Inferior parietal cortex (tissue), 1 donor: Measurements from ENCODE around the gene ATP1A3.
"Not testable (repeated sequence)": the region's sequence is repeated elsewhere in the genome, so short reads cannot be mapped to it uniquely, and the experiment has no call there.

Experiments
- DNase-seq: peaks from one replicate; pipeline ENCODE4 v3.0.0-alpha.2; 2016; ENCODE audit errors: extremely low spot score

ATP1A3 gene

GRCh38 chr19:42010245-42011126 lies 16.5 kb upstream of the ATP1A3 start:
- DNase-seq, result no peak

- DNase-seq, result no peak
These were observed 12.5 kb upstream of the ATP1A3 start for GRCh38 chr19:42006569-42006968.

DNA sequence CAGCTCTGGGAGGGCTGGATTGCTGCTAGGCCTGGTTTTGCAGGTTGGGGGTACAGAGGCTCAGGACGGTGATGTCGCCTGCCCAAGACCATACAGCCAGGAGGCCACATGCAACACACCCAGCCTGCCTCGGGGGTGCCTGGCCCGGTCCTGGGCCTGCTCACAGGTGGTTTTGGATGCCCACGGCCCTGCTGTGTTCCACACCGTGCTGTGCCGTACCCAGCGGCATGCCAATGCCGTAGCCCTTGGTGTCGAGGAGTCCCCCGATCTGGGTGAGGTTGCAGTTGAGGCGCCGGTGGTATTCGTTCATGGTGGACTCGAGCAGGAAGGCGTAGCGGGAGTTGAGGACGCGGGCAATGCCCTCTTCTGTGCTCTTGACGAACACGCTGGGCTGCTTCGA lies 11.5 kb upstream of the ATP1A3 start:
- no peak for DNase-seq

DNA sequence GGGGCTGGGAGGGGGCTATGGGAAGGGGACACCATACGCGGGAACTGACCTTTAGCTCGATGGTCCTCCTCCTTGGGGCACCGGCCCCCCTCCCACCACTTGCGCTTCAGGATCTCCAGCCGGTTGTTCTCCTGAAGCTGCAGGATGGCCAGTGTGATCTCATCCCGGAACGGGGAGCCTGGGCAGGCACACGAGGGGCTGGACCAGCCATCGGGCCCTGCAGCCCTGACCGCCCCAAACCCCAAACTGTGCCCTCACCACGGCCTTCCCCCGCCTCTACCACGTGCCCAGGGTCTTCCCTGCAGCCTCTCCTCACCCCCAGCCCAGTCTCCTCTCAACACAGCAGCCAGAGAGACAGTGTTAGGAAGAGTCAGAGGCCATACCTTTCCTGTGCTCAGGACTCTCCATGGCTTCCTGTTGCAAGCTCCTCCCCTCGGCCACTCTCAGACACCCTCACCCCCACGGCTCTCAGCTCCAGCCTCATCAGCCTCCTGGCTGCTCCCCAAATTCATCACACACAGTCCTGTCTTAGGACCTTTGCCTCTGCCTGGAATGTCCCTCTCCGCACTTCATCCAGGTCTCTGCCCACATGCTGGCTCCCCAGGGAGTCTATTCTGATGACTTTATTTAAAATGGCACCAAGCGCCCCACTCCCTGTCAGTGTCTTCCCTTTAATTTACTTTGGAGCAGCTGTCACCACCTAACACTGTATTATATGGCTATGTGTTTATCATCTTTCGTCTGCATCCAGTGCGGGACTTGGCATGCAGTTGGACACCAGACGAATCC lies 9.7 kb upstream of the ATP1A3 start:
- DNase-seq, result no peak

- DNase-seq, result no peak
These were observed 5.8 kb upstream of the ATP1A3 start for GRCh38 chr19:41999878-42000208.

GRCh38 chr19:41999071-41999877 lies 5.2 kb upstream of the ATP1A3 start:
- no peak for DNase-seq

DNA sequence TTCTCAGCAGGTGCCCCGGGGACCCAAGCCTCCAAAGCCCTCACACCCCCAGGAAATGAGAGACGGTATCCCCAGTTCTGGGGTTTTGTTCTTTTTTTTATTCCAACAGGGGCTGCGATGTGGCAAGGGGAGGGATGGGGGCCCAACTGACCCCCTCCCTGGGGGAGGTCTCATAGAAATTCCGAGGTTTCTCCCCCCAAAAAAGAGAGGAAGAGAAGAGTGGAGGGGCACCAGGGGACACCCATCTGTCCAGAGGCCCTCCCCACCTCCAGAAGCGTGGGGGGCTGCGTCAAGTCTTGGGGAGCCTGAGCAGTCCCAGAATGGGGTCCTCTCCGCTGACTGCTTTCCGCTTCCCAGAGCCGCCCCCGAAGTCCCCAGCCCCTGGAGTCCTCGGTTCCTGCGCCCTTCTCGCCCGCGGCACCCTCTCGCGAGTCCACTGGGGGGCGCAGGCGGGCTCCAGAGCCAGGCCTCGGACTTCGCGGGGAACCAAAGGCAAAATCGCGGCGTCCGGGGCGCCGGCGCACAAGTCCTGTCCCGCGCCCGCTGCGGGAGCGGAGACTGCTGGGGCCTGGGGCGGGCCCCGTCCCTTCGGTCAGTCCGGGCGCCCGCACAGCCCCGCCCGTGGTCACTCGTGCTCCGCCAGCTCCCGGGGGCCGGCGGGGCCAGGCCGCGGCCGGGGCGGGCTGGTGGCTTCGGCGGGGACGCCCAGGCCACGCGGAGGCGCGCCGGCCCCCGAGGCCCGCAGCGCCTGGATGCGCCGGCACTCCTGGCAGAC lies 4.4 kb upstream of the ATP1A3 start:
- DNase-seq, result no peak

DNA sequence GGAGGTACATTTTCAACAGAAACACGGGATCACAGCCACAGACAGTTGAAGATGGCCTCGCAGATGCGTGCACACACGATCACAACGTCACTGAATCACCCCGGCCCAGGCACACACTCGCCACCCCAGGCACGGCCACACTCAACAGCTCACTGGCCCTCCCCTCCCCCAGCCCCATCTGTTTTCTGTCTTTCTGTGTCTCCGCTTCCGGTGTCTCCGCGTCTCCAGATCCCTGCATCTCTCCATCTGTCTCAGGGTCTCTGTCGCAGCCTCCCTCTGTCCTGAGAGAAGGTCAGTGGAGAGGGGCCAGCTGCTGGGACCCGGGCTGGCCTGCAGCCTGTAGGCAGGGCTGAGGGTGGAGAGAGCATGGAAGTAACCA lies 3.8 kb upstream of the ATP1A3 start:
- DNase-seq, result no peak

- DNase-seq, result no peak
These were observed 3.3 kb upstream of the ATP1A3 start for GRCh38 chr19:41997121-41997850.

DNA sequence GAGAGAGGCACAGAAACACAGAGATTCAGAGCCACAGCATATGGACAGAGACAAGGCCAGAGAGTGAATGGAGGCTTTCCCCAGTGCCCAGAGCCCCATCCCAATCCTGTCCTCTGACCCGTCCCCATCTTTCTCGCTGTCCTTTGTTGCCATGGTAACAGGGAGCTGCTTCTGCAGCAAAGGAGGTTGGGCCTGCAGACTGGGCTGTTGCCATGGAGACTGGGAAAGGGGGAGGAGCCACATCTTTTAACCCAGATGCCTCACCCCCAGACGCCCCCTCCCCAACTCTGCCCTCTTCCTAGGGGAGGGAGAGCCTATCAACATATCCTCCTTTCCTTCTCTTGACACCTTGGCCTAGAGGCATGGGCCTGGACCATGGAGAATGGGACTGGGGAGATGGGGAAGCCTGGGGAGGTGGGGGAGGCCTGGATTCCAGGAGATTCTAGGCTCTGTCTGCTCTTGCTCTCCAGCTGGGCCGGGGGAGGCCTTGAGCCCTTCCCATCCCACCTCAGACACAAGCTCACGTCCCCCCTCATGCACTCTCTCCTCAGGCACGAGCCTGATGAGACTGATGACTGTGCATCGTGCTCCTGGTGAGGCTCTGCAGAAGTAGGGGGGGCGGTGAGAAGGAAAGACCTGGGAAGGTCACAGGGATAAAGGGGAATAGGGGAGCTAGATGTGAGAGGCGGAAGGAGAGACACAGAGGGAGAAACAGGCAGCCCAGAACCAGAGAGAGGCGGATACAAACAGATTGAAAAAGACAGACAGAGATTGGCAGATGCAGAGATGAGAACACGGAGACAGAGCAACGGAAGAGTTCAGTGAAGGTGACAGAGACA lies 2.1 kb upstream of the ATP1A3 start:
- no peak for DNase-seq

- DNase-seq, result no peak
These were observed 1.2 kb upstream of the ATP1A3 start for GRCh38 chr19:41994994-41995958.

DNA sequence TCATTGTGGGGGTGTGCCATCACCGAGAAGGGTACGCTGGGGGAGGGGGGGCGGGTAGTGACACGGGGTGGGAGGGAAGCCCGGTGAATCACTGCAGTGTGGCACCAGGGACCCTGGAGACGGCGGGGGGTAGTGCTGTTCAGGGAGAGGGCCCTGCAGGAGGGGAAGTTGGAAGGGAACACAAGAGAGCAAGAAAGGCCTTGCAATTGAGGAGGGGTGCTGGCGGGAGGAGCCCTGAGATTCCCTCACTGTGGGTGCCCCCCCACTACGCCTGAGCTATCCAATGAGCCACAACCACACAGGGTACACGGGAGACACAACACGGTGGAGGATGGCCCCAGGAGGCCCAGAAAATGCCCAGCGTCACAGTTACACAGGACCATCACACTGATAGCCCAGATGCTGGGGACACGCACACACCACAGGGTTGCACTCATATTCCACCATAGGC lies 516 bp upstream of the ATP1A3 start:
- no peak for DNase-seq

GRCh38 chr19:41991925-41992569 lies 2.0 kb downstream of the ATP1A3 start:
- DNase-seq, result not testable (repeated sequence)

DNA sequence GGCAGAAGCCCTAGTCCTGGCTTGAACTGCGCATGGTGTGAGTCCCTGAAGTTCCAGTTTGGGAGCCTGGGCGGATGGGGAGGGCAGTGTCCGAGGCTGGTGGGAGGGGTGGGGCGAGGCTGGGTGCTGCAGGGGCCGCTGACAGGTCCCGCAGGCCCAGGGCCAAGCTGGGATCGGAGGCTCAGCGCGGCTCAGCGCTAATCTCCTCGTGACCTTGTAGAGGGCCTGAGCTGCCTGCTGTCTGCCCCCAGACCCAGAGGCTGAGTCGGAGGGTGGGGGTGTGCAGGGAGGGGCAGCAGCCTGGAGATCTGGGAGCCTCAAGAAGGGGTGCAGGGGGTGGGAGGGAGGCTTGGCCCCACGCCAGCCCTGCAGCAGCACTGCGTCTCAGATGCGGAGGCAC lies 3.0 kb downstream of the ATP1A3 start:
- DNase-seq, result no peak

DNA sequence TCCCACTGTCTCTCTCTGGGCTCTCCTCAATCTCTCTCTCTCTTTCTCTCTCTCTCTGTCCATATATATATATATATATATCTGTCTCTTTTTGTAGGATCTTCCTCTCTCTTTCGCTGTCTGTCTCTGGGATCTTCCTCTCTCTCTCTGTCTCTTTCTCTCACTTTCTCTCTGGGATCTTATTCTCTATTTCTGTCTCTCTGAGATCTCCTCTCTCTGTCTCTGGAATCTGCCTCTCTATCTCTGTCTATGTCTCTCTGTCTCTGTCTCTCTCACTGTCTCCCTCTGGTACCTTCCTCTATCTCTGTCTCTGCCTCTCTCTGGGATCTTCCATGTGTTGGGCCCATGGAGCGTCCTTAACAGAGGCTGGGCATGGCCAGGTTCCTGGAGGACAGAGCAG lies 3.4 kb downstream of the ATP1A3 start:
- no peak for DNase-seq

DNA sequence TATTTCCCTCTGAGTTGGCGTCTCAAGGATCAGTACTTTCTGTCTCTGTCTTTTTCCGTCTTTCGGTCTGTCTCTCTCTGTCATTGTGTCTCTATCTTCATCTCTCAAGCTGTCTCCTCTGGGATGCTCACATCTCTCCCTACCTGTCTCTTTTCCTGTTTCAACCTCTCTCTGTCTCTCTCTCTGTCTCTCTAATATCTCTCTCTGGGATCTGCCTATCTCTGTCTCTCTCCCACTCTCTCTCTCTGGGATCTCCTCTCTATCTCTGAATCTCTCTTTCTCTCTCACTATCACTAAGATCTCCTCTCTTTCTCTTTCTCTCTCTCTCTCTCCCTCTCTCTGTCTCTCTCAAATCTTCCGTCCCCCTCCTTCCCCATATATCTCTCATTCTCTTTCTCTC lies 4.0 kb downstream of the ATP1A3 start:
- no peak for DNase-seq

- no peak for DNase-seq
These were observed 5.1 kb downstream of the ATP1A3 start for GRCh38 chr19:41988947-41989346.
